SU-DHL-6 (cell line): Measurements from ENCODE around the gene ADGRD1.

Source experiments
- CTCF ChIP-seq: fragments of 200-600 bp; sonication (generic); IDR thresholded peaks from one replicate; pipeline ENCODE4 v1.5.1; 2017; ENCODE audit warnings: antibody characterized with exemption, mild to moderate bottlenecking, low read length, moderate library complexity; ENCODE audit not compliant: insufficient read depth, poor library complexity, severe bottlenecking
- EZH2phosphoT487 ChIP-seq: fragments of 200-600 bp; sonication (generic), shearing (Covaris generic); conservative IDR thresholded peaks from 2 replicates; pipeline ENCODE4 v1.6.1; 2018; ENCODE audit warnings: mild to moderate bottlenecking, antibody characterized with exemption, low read length, moderate library complexity, mixed read lengths

- no peak for TF ChIP-seq CTCF
- no peak for TF ChIP-seq EZH2phosphoT487
These were observed 182.3 kb downstream of the ADGRD1 start for GRCh38 chr12:131135786-131136538.
